Heart left ventricle (tissue), 16 donors: ENCODE results near the gene MPP4. TPM values are rescaled to one million over a fixed set of nuclear protein-coding genes. Genes with fewer than 3 reads are reported as not detected.
A peak's percentile ranks its signal among the peaks of the same experiment; 100 is the strongest.

Source experiments
- ATAC-seq, 4 donors: fragments of 200-7000 bp; cut with Tn5 transposase; one replicate each; pipeline ENCODE4 v1.9.1; 2020 to 2022; ENCODE audit warnings: moderate library complexity in 4 of 4, mild to moderate bottlenecking in 3 of 4, moderate number of reproducible peaks in 1 of 4
- DNase-seq, 5 donors: peaks; one replicate each; pipeline ENCODE4 v3.0.0-alpha.2; 2020
- H3K27ac ChIP-seq, 12 donors: fragments of 200-600 bp; sonication (generic) in 4 of 12; one replicate each; pipeline versions ENCODE4 v1.5.0 to v1.8.0; 2016 to 2022; ENCODE audit warnings: mild to moderate bottlenecking in 2 of 12
- H3K27me3 ChIP-seq, 9 donors: fragments of 200-600 bp; sonication (generic) in 2 of 9; one replicate each; pipeline versions ENCODE4 v1.5.1 to v1.8.0; 2016 to 2022; ENCODE audit warnings: mild to moderate bottlenecking in 3 of 9
- H3K36me3 ChIP-seq, 9 donors: fragments of 200-600 bp; sonication (generic) in 2 of 9; one replicate each; pipeline versions ENCODE4 v1.5.0 to v1.8.0; 2018 to 2022; ENCODE audit warnings: mild to moderate bottlenecking in 2 of 9
- H3K4me1 ChIP-seq, 12 donors: fragments of 200-600 bp; sonication (generic) in 4 of 12; one replicate each; pipeline versions ENCODE4 v1.5.0 to v1.8.0; 2016 to 2022; ENCODE audit warnings: mild to moderate bottlenecking in 3 of 12
- H3K4me3 ChIP-seq, 12 donors: fragments of 200-600 bp; sonication (generic) in 4 of 12; one replicate each; pipeline versions ENCODE4 v1.5.0 to v1.8.0; 2017 to 2022; ENCODE audit warnings: mild to moderate bottlenecking in 9 of 12, moderate library complexity in 4 of 12
- H3K9me3 ChIP-seq, 12 donors: fragments of 200-600 bp; sonication (generic) in 4 of 12; one replicate each; pipeline versions ENCODE4 v1.5.0 to v1.8.0; 2016 to 2022; ENCODE audit warnings: mild to moderate bottlenecking in 1 of 12
- CTCF ChIP-seq, 12 donors: fragments of 200-600 bp; sonication (generic) in 4 of 12; IDR thresholded peaks; one replicate each; pipeline versions ENCODE4 v1.5.0 to v1.8.0; 2018 to 2022; ENCODE audit warnings: antibody characterized with exemption in 12 of 12, mild to moderate bottlenecking in 5 of 12
- POLR2A ChIP-seq, 2 donors: fragments of 450-650 bp; IDR thresholded peaks; one replicate each; pipeline ENCODE4 v1.6.1; 2017; ENCODE audit warnings: antibody characterized with exemption in 2 of 2, mild to moderate bottlenecking in 2 of 2, moderate library complexity in 2 of 2
- WGBS, 4 donors: extraction: QIAGEN DNeasy Blood & Tissue Kit in 2 of 4; methylation state at CpG; one replicate each; pipeline versions ENCODE4 v1.1.5 to v1.1.7; 2013 to 2018; 5-methylcytosine and 5-hydroxymethylcytosine counted together
- intact Hi-C, 10 donors: fragments of 100-400 bp; cut with DNase I; formaldehyde crosslinking; loops; one replicate each; pipeline versions ENCODE4 v1.11.1 to v1.14.2; 2022
- polyA plus RNA-seq, 2 donors: library from polyadenylated mRNA; stranded (reverse); fragments of 200-250 nt; gene quantifications; one replicate each; pipeline ENCODE4 v1.2.3, GENCODE V29; 2013
- total RNA-seq, 9 donors: library from RNA; depleted of rRNA in 2 of 9; stranded (reverse); fragments of >200 nt in 2 of 9; fragmentation: NEBNext Ultra II Directional in 3 of 9; extraction: Animal tissue kit (Norgen Biotek cat#: 25700) in 3 of 9; gene quantifications; one replicate each; pipeline versions ENCODE4 v1.1.0 to v1.2.4, GENCODE V29; 2016 to 2023
- donor health status: ischemic (EF 13 %, LVEDD 7.1; RV severe dilation, severe dysfunction).
- donor health status: healthy with polysubstance abuse.
- donor health status: DM: no; HTN: yes; CAD: no.
- donor health status: DM: no; HTN: no; CAD: no.
- donor health status: ischemic (EF 25% LVEDD 6.9; RV normal size, moderate dysfunction).
- donor health status: ischemic (EF 25% LVEDD 5.7; RV mildly dilated, moderate dysfunction).
- donor health status: healthy.
- donor health status: DM: yes; HTN: yes; CAD: no.
- donor health status: ischemic (EF 35%, LVEDD 5.7; RV mildly dilated, moderate dysfunction).
- donor health status: nonischemic (EF 11% LVEDD 7.7; RV severe dilation, severe dysfunction).
- donor health status: DM: yes; HTN: yes; CAD: no.
- donor health status: PGD.
- donor health status: ischemic (EF 29% LVEDD 5.4; RV normal size, mild dysfunction).
- donor health status: nonischemic (EF 23%, LVEDD 6.1; RV moderate dilation, normal function).

The MPP4 gene
- total and polyA plus RNA-seq, 11 donors, result 0.24 to 0.25 (median 0.24) TPM; not detected in 8

- DNase-seq (peak; percentile 72 to 90 (median 86)), ATAC-seq (peak; percentile 77 to 98 (median 96))
- no peaks in the 10 kb centered on the region for H3K27me3 ChIP-seq
- peak overlapping the region in 3 of 12 donors; percentile 18 to 34 (median 27) for H3K27ac ChIP-seq
- H3K4me3 ChIP-seq, result peak overlapping the region in 10 of 12 donors; percentile 23 to 59 (median 42)
- 34 to 44% (median 38%) methylated on average over 34 to 39 of the region's 39 CpGs for WGBS, 4 donors
- intact Hi-C loops, result loop anchor here in 1 of 10 donors (5.0 kb wide), 1 partner anchor 382 kb away; no protein-coding TSS in a partner anchor
- peak in 11 of 12 donors; percentile 18 to 68 (median 49) for TF ChIP-seq CTCF (IDR thresholded peaks at IDR 0.05)
- no peak for TF ChIP-seq POLR2A (IDR thresholded peaks at IDR 0.05)
- H3K4me1 ChIP-seq, result peaks cover 0 to 8% (median 0%) of the 10 kb centered on the region in 12 donors
- peaks cover 0 to 14% (median 0%) of the 10 kb centered on the region in 9 donors for H3K36me3 ChIP-seq
- peaks cover 0 to 2% (median 0%) of the 10 kb centered on the region in 12 donors for H3K9me3 ChIP-seq
Observed at GRCh38 chr2:201618744-201619662, 79.4 kb downstream of the MPP4 start.

GRCh38 chr2:201608021-201608420 lies 90.4 kb downstream of the MPP4 start:
- intact Hi-C loops, result no loop called here
- no peak for ATAC-seq
- peaks cover 0 to 3% (median 0%) of the 10 kb centered on the region in 12 donors for H3K4me1 ChIP-seq
- peaks cover 0 to 13% (median 0%) of the 10 kb centered on the region in 12 donors for H3K9me3 ChIP-seq
- WGBS, 4 donors, result 58 to 85% (median 68%) methylated on average over 1 of the region's 1 CpG
- H3K36me3 ChIP-seq, result no peaks in the 10 kb centered on the region
- no peaks in the 10 kb centered on the region for H3K27me3 ChIP-seq
- no peak for DNase-seq
- no peak overlapping the region for H3K27ac ChIP-seq
- TF ChIP-seq CTCF (IDR thresholded peaks at IDR 0.05) (no peak), POLR2A (IDR thresholded peaks at IDR 0.05) (no peak)
- no peak overlapping the region for H3K4me3 ChIP-seq

GRCh38 chr2:201607568-201607967 lies 90.9 kb downstream of the MPP4 start:
- TF ChIP-seq CTCF (IDR thresholded peaks at IDR 0.05) (no peak), POLR2A (IDR thresholded peaks at IDR 0.05) (no peak)
- no peak overlapping the region for H3K27ac ChIP-seq
- H3K9me3 ChIP-seq, result peaks cover 0 to 13% (median 0%) of the 10 kb centered on the region in 12 donors
- intact Hi-C loops, result no loop called here
- no peak for DNase-seq
- WGBS, 4 donors, result 68 to 84% (median 76%) methylated on average over 2 of the region's 2 CpGs
- H3K4me3 ChIP-seq, result no peak overlapping the region
- no peaks in the 10 kb centered on the region for H3K36me3 ChIP-seq
- H3K4me1 ChIP-seq, result peaks cover 0 to 3% (median 0%) of the 10 kb centered on the region in 12 donors
- no peaks in the 10 kb centered on the region for H3K27me3 ChIP-seq
- no peak for ATAC-seq

GRCh38 chr2:201600906-201601305 lies 97.5 kb downstream of the MPP4 start:
- TF ChIP-seq POLR2A (IDR thresholded peaks at IDR 0.05) (no peak), CTCF (IDR thresholded peaks at IDR 0.05) (no peak)
- Histone ChIP-seq H3K27ac (no peak overlapping the region), H3K4me1 (no peaks in the 10 kb centered on the region), H3K4me3 (no peak overlapping the region), H3K27me3 (no peaks in the 10 kb centered on the region), H3K36me3 (no peaks in the 10 kb centered on the region), H3K9me3 (peaks cover 0 to 14% (median 0%) of the 10 kb centered on the region in 12 donors)
- ATAC-seq, result no peak
- intact Hi-C loops, result no loop called here
- no peak for DNase-seq
- 91 to 96% (median 95%) methylated on average over 3 of the region's 3 CpGs for WGBS, 4 donors
